Brain microvascular endothelial cell (primary cell): ENCODE results near the gene MAP2K5.

Experiments used
- DNase-seq: peaks from one replicate; pipeline ENCODE4 v3.0.0-alpha.2; 2020
- H3K27ac ChIP-seq: fragments of 250-450 bp; sonication (Bioruptor Pico); 2 replicates; pipeline ENCODE4 v1.5.1; 2020; ENCODE audit warnings: mild to moderate bottlenecking, moderate library complexity
- H3K27me3 ChIP-seq: fragments of 250-450 bp; sonication (Bioruptor Pico); replicated peaks from 2 replicates; pipeline ENCODE4 v1.5.1; 2020; ENCODE audit warnings: mild to moderate bottlenecking
- H3K36me3 ChIP-seq: fragments of 250-450 bp; sonication (Bioruptor Pico); replicated peaks from 2 replicates; pipeline ENCODE4 v1.5.1; 2020; ENCODE audit warnings: mild to moderate bottlenecking
- H3K4me3 ChIP-seq: 2 replicates; pipeline ENCODE4 v1.5.1; 2011; ENCODE audit warnings: low read depth, mild to moderate bottlenecking, control low read depth, low read length, moderate library complexity
- CTCF ChIP-seq: IDR thresholded peaks from 2 replicates; pipeline ENCODE4 v1.5.1; 2011; ENCODE audit warnings: low read depth, mild to moderate bottlenecking, moderate library complexity, low read length, control low read depth, inconsistent platforms; ENCODE audit errors: missing control alignments
- in situ Hi-C: cut with HindIII; loops from 2 replicates; pipeline ENCODE4 v1.10.0; 2017; ENCODE audit warnings: low sequenced_read_pairs, low pct_ligation_motif_present

The MAP2K5 gene

DNA sequence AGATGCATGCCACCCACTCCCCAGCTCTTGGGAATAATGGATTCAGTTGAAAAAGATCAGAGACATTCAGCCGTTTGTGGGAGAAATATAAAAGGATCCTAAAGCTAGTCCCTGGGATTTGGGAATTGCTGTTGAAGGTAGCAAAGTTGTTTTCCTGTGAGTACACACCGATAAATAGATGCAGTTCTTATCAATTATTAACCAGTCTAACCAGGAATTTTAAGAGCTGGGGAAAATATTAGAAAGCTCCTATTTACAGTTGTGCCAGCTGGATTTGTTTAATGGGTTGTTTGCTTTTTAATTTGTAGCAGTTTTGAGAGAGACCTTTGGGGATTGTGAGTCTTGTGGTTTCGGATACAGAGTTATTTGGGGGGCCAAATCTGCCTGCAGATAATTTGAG is 238.6 kb downstream of the MAP2K5 start:
- Histone ChIP-seq H3K36me3 (no peaks in the 10 kb centered on the region), H3K4me3 (no peak overlapping the region), H3K27ac (no peak overlapping the region), H3K27me3 (no peaks in the 10 kb centered on the region)
- no peak for DNase-seq
- no peak for TF ChIP-seq CTCF
- in situ Hi-C loops, result no loop called here

- Histone ChIP-seq H3K27me3 (no peaks in the 10 kb centered on the region), H3K36me3 (no peaks in the 10 kb centered on the region), H3K4me3 (no peak overlapping the region), H3K27ac (no peak overlapping the region)
- TF ChIP-seq CTCF, result no peak
- no peak for DNase-seq
- in situ Hi-C loops, result no loop called here
These were observed 239.6 kb downstream of the MAP2K5 start for GRCh38 chr15:67781907-67782690.

GRCh38 chr15:67782691-67782991 is 240.1 kb downstream of the MAP2K5 start:
- Histone ChIP-seq H3K27me3 (no peaks in the 10 kb centered on the region), H3K36me3 (no peaks in the 10 kb centered on the region), H3K27ac (no peak overlapping the region), H3K4me3 (no peak overlapping the region)
- in situ Hi-C loops, result no loop called here
- no peak for TF ChIP-seq CTCF
- DNase-seq, result no peak

DNA sequence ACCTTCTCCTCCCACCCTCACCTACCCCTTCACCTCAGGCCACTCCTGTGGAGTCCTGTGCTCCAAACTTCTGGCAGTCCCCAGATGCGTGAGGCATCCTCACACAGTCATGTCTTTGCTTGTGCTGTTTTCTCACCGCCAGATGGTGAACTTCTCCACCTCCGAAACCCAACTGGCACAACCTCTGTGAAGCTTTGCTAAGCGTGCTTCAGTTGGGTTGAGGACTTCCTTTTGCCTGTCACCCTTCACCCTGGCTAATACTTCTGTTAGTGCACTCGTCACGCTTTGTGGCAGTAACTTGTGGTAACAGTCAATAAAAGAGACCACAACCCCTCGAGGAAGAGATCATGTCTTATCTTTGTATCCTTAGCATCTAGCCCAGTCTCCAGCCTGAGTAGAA is 240.8 kb downstream of the MAP2K5 start:
- in situ Hi-C loops, result no loop called here
- H3K4me3 ChIP-seq, result no peak overlapping the region
- H3K27me3 ChIP-seq, result no peaks in the 10 kb centered on the region
- no peaks in the 10 kb centered on the region for H3K36me3 ChIP-seq
- no peak for DNase-seq
- no peak for TF ChIP-seq CTCF
- no peak overlapping the region for H3K27ac ChIP-seq

DNA sequence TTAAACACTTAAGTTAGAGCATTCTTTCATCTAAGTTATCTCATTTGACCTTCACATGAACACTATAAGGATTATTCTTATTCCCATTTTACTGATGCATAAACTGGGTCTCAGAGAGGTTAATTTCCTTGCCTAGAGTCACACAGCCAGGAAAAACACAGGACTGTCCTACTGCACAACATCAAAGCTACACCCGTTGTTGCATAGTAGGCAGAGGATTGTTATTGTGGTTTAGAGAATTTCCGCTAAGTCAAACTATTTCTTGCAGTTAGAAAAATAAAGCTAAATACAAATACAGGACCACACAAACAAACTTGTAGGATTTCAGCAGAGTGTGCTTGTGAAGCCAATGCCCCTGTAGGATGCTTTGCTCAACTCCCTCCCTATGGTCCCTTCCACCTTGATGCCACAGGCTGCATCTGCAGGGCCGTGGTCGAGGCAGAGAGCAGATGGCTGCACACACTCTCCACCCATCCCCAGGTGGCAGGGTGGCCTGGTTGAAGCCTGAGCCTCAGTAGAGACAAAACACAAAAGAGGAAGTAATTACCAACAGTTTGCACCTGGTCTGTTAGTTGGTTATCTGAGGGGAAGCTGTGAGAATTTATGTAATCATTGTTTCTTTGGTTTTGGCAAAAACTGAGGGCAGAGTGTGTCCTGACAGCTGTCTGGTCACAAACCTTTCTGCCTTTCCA is 241.7 kb downstream of the MAP2K5 start:
- Histone ChIP-seq H3K36me3 (no peaks in the 10 kb centered on the region), H3K27me3 (no peaks in the 10 kb centered on the region), H3K4me3 (no peak overlapping the region), H3K27ac (no peak overlapping the region)
- TF ChIP-seq CTCF, result no peak
- in situ Hi-C loops, result no loop called here
- no peak for DNase-seq
